ENCODE results near the gene TNFSF4. TPM values are rescaled to one million over a fixed set of nuclear protein-coding genes. Genes with fewer than 3 reads are reported as not detected.

The TNFSF4 gene
- total and polyA plus RNA-seq, 12 donors, result 0.79 to 3.6 (median 1.6) TPM

- H3K27ac ChIP-seq, result no peak overlapping the region
- no peaks in the 10 kb centered on the region for H3K27me3 ChIP-seq
- DNase-seq, result peak in 2 of 7 donors; percentile 17 to 27
- H3K9me3 ChIP-seq (replicated peaks in 1 of 3), result no peaks in the 10 kb centered on the region
- H3K4me3 ChIP-seq, result no peak overlapping the region
- intact Hi-C loops (cut with DNase I), result no loop called here
- 78 to 87% (median 83%) methylated on average over 2 of the region's 2 CpGs for WGBS, 4 donors
- TF ChIP-seq, protein P1, sequence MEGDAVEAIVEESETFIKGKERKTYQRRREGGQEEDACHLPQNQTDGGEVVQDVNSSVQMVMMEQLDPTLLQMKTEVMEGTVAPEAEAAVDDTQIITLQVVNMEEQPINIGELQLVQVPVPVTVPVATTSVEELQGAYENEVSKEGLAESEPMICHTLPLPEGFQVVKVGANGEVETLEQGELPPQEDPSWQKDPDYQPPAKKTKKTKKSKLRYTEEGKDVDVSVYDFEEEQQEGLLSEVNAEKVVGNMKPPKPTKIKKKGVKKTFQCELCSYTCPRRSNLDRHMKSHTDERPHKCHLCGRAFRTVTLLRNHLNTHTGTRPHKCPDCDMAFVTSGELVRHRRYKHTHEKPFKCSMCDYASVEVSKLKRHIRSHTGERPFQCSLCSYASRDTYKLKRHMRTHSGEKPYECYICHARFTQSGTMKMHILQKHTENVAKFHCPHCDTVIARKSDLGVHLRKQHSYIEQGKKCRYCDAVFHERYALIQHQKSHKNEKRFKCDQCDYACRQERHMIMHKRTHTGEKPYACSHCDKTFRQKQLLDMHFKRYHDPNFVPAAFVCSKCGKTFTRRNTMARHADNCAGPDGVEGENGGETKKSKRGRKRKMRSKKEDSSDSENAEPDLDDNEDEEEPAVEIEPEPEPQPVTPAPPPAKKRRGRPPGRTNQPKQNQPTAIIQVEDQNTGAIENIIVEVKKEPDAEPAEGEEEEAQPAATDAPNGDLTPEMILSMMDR (IDR thresholded peaks at IDR 0.05), result no peak
- TF ChIP-seq POLR2A (IDR thresholded peaks at IDR 0.05), result no peak
- H3K4me1 ChIP-seq (replicated peaks in 1 of 2), result peaks cover 14 to 17% of the 10 kb centered on the region in 2 donors
- H3K36me3 ChIP-seq (replicated peaks in 1 of 2), result no peaks in the 10 kb centered on the region
Observed at GRCh38 chr1:173193639-173194038, 13.5 kb downstream of the TNFSF4 start.

GRCh38 chr1:173191011-173191705 is 16.0 kb downstream of the TNFSF4 start:
- WGBS, 4 donors, result 53 to 59% (median 58%) methylated on average over 2 of the region's 2 CpGs
- no peaks in the 10 kb centered on the region for H3K27me3 ChIP-seq
- TF ChIP-seq, protein P1 (IDR thresholded peaks at IDR 0.05), result no peak
- no peak for TF ChIP-seq POLR2A (IDR thresholded peaks at IDR 0.05)
- peak overlapping the region in 2 of 5 donors; percentile 26 to 43 for H3K27ac ChIP-seq
- H3K4me1 ChIP-seq (replicated peaks in 1 of 2), result peaks cover 14 to 17% of the 10 kb centered on the region in 2 donors
- DNase-seq, result peak in 1 of 7 donors; percentile 10
- H3K9me3 ChIP-seq (replicated peaks in 1 of 3), result no peaks in the 10 kb centered on the region
- intact Hi-C loops (cut with DNase I), result no loop called here
- no peaks in the 10 kb centered on the region for H3K36me3 ChIP-seq (replicated peaks in 1 of 2)
- H3K4me3 ChIP-seq, result no peak overlapping the region

DNA sequence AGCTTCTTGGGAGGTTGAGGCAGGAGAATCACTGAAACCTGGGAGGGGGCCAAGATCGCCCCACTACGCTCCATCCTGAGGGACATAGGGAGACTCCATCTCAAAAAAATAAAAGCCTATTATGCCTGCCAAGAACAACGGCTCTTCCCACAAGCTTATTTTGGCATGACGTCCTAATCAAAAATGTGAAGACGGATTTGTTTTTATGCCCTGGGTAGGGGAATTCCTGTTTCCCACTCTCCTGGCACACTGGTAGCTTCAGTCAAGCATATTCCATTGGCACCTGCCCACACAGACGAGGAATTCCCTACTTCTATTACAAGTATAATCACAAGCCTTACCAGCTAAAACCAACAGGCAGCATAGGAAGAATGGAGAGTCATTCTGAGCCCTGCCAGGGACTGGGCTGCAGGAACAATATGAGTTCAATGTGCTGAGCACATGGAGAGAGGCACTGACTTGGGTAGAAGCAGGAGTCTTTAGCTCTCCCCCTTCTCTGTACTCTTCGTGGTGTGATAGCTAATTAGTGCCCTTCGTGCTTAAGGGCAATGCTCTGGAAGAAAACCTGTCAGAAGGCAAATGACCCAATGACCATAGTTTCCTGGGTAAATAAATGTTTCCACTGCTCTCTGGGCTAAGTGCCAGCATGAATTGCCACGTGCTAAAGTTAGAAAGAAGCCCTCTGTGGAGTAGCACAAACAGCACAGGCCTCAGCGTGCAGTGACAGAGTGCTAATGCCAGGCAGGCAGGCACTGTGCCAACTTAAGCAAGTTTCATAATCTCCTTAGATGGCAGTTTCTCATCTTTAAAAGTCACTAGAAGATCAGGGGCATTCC is 16.8 kb downstream of the TNFSF4 start:
- Histone ChIP-seq H3K27ac (peak overlapping the region in 4 of 5 donors; percentile 3 to 74 (median 34)), H3K4me3 (no peak overlapping the region), H3K36me3 (replicated peaks in 1 of 2) (no peaks in the 10 kb centered on the region), H3K27me3 (no peaks in the 10 kb centered on the region), H3K9me3 (replicated peaks in 1 of 3) (no peaks in the 10 kb centered on the region), H3K4me1 (replicated peaks in 1 of 2) (peaks cover 14 to 17% of the 10 kb centered on the region in 2 donors)
- DNase-seq, result peak; percentile 76 to 94 (median 92)
- intact Hi-C loops (cut with DNase I), result no loop called here
- TF ChIP-seq POLR2A (IDR thresholded peaks at IDR 0.05), result no peak
- TF ChIP-seq, protein P1 (IDR thresholded peaks at IDR 0.05), result no peak
- 30 to 41% (median 33%) methylated on average over 10 of the region's 10 CpGs for WGBS, 4 donors

GRCh38 chr1:173187671-173188237 is 19.4 kb downstream of the TNFSF4 start:
- TF ChIP-seq, protein P1 (IDR thresholded peaks at IDR 0.05), result no peak
- TF ChIP-seq POLR2A (IDR thresholded peaks at IDR 0.05), result no peak
- peaks cover 14 to 17% of the 10 kb centered on the region in 2 donors for H3K4me1 ChIP-seq (replicated peaks in 1 of 2)
- DNase-seq, result no peak
- H3K27me3 ChIP-seq, result no peaks in the 10 kb centered on the region
- no peaks in the 10 kb centered on the region for H3K9me3 ChIP-seq (replicated peaks in 1 of 3)
- H3K36me3 ChIP-seq (replicated peaks in 1 of 2), result no peaks in the 10 kb centered on the region
- intact Hi-C loops (cut with DNase I), result no loop called here
- no peak overlapping the region for H3K27ac ChIP-seq
- no peak overlapping the region for H3K4me3 ChIP-seq
- 82 to 91% (median 87%) methylated on average over 3 of the region's 3 CpGs for WGBS, 4 donors
